Kidney tubule cell (primary cell): ENCODE measurements around the gene SERPINA6.
"Not testable (repeated sequence)": the region's sequence is repeated elsewhere in the genome, so short reads cannot be mapped to it uniquely, and the experiment has no call there.

ENCODE experiments used
- DNase-seq: peaks from one replicate; pipeline ENCODE4 v3.0.0-alpha.2; 2018; ENCODE audit warnings: low spot score

The SERPINA6 gene

DNA sequence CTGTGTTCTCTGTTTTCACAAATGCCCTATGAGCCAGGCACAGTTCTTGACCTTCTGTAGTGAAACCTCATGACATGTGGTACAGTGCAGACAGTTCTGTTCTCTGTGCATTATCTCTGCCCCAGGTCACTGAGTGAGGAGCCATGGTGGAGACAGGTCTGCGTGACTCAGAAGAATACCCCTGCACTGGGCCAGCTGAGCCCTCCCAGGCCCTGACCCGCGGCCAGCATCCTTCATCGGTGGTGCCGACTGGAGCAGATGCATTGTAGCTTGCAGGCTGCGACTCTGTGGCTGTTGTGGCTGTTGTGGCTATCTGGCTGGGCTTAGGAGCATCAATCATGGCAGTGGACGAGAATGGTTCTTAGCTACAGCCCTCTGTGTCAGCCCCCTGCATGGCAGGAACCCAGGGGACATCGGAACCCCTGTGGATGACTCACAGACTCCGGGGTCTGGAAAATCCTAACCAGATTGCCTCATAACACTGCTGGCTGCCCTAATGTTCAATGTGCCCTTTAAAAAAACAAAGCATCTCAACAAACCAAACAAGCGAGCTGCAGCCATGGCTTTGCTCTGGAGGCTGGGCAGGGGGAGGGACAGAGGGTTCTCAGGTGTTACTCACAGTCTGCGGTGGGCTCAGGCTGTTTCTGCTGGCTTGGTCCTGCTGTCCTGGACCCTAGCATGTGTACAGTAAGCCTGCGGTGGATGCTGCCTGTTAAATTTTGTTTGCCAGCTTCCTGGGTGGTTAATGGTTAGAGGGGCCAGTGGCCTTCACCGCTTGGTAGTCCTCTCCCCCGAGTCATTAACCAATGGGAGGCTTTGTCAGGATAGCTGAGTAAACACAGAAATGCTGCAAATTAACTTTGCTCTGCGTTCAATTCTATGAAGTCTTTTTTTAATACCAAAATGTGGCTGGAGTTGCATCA is at the start of gene SERPINA6:
Gene SERPINA6, minus strand, starts transcription at position 689 of the 923 bp plus-strand sequence. CDS start 8,688 bp downstream, outside the sequence.
- peak; percentile 94 for DNase-seq

- no peak for DNase-seq
Observed at GRCh38 chr14:94372021-94372605, 49.0 kb upstream of the SERPINA6 start.

GRCh38 chr14:94370524-94370910 is 47.4 kb upstream of the SERPINA6 start:
- DNase-seq: no peak

DNA sequence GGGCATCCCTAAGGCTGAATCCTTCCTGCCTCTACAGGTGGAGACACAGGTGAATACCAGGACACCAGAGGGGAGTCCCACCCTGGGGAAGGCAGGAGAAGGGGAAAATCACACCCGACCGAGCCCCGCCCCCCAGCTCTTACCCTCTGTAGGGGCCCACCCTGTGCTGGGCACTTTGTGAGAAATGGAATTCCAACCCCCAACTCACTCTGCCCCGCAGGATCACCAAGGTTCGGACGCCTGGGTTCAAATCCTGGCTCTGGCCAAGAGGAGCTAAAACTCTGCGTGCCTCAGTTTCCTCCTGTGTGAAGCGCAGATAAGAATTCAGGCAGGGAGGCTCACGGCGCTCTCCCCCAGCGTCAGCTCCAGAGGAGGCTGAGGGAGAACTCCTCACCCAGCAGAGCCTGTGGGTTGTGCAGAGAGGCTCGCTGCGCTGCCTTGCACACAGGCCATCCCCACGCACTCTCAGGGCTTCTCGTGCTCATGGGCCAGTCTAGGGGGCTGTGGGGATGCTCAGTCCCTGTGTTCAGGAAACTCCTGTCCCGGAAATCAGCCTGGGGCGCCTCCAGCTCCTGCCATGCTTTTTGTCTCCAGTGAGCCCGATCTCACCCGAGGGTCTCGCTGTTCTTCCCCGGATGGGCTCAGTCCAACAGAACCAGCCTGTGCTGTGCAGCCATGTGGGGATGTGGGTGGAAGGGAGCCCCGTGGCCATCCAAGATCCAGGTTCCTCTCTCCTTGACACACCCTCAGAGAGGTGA is 46.8 kb upstream of the SERPINA6 start:
- DNase-seq: not testable (repeated sequence)

GRCh38 chr14:94368956-94369355 is 45.8 kb upstream of the SERPINA6 start:
- DNase-seq: no peak

DNA sequence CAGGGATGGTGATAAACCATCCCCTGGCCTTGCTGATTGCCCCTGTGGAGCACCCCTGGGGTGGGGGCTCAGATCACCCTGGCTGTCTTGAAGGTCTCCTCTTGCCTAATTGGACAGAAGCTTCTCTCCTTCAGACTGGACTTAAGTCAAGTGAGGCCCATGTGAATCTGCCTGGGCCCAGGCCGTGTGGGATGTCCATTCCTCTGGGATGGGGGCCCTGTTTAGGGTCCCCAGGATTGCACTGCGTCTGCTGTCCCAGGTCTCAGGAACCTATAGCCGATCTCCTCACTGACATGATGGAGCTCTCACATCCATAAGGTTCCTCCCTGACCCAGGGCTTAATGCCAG is 45.1 kb upstream of the SERPINA6 start:
- no peak for DNase-seq

GRCh38 chr14:94367347-94368242 is 44.5 kb upstream of the SERPINA6 start:
- no peak for DNase-seq

DNA sequence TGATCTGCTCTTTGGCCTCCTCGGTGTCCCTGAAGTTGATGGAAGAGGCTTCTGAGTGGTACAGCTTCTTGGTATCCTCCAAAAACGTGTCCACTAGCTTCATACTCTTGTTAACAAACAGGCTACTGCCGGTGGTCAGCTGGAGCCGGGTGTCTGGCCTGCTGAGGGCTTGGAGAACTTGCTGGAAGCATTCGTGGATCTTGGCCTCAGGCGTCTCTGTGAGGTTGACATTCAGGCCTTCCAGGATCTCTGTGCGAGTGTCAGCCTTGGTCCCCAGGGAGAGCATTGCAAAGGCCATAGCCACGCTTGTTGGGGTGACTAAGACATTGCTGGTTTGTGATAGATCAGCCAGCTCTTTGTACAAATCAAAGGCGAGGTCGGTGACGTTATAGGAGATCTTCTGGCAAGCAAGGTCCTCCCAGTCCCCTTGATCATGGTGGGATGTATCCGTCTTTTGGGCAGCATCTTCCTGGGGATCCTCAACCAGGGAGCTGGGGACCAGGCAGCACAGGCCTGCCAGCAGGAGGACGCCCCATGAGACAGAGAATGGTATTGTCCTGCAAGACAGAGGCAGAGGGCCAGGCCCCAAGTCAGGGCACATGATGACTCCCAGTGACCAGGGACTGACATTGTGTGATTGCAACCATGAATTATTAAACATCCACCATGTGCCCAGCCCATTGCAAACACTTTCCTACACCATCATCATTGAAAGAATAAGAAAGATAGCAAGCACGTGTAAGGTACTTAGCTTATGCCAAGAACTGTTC is 43.2 kb upstream of the SERPINA6 start, which contains the start of gene SERPINA2:
Gene SERPINA2, minus strand, starts transcription at position 553 of the 770 bp plus-strand sequence.
- DNase-seq: no peak

GRCh38 chr14:94365624-94366023 is 42.5 kb upstream of the SERPINA6 start:
- no peak for DNase-seq

GRCh38 chr14:94364964-94365363 is 41.8 kb upstream of the SERPINA6 start:
- no peak for DNase-seq

- no peak for DNase-seq
Observed at GRCh38 chr14:94364037-94364436, 40.9 kb upstream of the SERPINA6 start.

DNA sequence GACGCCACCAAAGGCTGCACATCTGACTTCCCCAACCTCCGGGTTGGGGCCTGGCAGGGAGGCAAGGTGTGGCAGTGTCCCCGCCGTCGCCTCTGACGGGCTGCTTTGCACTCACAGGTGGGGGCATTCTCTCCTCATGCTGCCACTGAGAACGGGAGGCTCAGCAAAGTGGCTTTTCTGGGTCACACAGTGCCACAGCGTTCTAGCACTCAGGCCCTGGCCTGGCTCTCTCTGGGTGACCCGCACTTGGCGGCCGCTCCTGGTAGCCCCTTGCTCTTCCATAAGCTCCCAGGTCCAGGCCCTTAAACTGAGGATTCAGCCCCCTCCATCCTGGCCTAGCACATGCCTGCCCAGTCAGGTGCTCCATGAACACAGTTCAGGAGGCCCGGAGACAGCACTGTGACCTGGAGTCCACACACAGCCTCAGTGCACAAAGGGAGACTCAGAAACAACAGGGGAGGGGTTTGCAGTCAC is 40.1 kb upstream of the SERPINA6 start:
- DNase-seq: no peak

DNA sequence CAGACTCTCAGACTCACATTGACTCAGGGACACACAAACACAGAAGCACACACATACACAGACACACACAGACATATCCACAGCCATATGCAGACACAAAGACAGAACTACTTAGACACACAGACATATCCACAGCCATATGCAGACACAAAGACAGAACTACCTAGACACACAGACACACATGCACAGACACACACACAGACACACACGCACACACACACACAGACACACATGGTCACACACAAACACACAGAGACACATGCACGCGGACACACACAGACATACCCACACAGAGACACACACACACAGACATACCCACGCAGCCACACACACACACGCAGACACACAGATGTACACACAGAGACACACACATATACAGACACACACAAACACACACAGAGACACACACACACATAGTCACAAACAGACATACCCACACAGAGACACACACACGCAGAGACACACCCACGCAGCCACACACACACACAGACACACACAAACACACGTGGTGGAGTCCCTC is 39.5 kb upstream of the SERPINA6 start:
- DNase-seq: no peak

- DNase-seq: no peak
Observed at GRCh38 chr14:94361682-94362081, 38.5 kb upstream of the SERPINA6 start.

DNA sequence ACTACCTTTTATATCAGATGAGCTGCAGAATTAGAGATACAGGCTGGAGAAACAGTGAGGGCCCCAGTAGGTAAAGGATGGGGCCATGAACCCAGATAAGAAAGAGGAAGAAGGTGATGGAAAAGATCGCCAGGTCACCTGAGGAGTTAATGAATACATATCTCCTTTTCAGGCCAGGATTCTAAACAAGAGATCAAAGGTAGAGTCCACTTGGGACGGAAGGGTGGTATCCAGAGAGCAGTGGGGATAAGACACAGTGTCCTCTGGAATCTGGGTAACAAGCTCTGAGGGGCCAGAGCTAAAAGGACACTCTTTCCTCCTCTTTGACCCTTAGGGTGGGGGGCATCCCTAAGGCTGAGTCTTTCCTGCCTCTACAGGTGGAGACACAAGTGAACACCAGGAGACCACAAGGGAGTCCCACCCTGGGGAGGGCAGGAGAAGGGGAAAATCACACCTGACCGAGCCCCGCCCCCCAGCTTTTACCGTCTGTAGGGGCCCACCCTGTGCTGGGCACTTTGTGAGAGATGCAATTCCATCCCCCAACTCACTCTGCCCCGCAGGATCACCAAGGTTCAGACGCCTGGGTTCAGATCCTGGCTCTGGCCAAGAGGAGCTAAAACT is 37.9 kb upstream of the SERPINA6 start:
- no peak for DNase-seq

DNA sequence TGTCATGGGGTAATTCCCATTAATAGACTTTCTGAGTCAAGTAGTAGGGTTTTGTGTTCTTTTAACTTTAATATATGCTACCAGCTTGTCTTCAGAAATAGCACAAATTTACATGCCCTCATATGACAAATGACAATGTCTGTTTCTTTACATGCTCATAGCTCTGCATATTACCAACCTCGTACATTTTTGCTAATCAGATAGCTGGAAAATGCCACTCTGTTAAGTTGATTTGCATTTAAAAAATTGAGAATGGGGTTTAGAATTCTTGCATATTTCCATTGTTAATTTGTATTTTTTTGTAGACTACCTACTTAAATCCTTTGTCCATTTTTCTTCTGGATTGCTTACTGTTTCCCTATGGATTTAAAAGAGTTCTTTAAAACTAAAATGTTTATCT is 34.0 kb upstream of the SERPINA6 start:
- DNase-seq: no peak

- DNase-seq: no peak
Observed at GRCh38 chr14:94356379-94357056, 33.4 kb upstream of the SERPINA6 start.

- DNase-seq: peak; percentile 82
Observed at GRCh38 chr14:94355191-94355794, 32.2 kb upstream of the SERPINA6 start.

- no peak for DNase-seq
Observed at GRCh38 chr14:94354638-94355185, 31.6 kb upstream of the SERPINA6 start.
